OCI-LY1 (cell line): ENCODE results near the gene ACY1.

Experiments
- H2AFZ ChIP-seq: fragments of 200-600 bp; sonication (generic), shearing (Covaris generic); 2 replicates; pipeline ENCODE4 v1.6.0; 2014; ENCODE audit warnings: antibody characterized with exemption, mild to moderate bottlenecking, low read length
- H3F3A ChIP-seq: fragments of 200-600 bp; sonication (generic), shearing (Covaris generic); 2 replicates; pipeline ENCODE4 v1.6.0; 2014; ENCODE audit warnings: mild to moderate bottlenecking, antibody characterized with exemption, low read length, moderate library complexity; ENCODE audit not compliant: insufficient read depth
- H3K27ac ChIP-seq: fragments of 200-600 bp; sonication (generic); 2 replicates; pipeline ENCODE4 v1.5.1; 2014; ENCODE audit warnings: low read length, mixed run types, mild to moderate bottlenecking, low read depth; ENCODE audit not compliant: poor library complexity, severe bottlenecking
- H3K27me3 ChIP-seq: fragments of 200-600 bp; sonication (generic); 2 replicates; pipeline ENCODE4 v1.6.0; 2014; ENCODE audit warnings: antibody characterized with exemption, mild to moderate bottlenecking, low read length, moderate library complexity; ENCODE audit not compliant: insufficient read depth
- H3K36me3 ChIP-seq: fragments of 200-600 bp; sonication (generic); 2 replicates; pipeline ENCODE4 v1.6.1; 2014; ENCODE audit warnings: mild to moderate bottlenecking, antibody characterized with exemption, low read length, moderate library complexity, mixed read lengths; ENCODE audit not compliant: insufficient read depth
- H3K4me1 ChIP-seq: fragments of 200-600 bp; sonication (generic); 2 replicates; pipeline ENCODE4 v1.5.1; 2014; ENCODE audit warnings: mild to moderate bottlenecking, low read length, moderate library complexity; ENCODE audit not compliant: insufficient read depth, severe bottlenecking
- H3K4me2 ChIP-seq: fragments of 200-600 bp; sonication (generic), shearing (Covaris generic); 2 replicates; pipeline ENCODE4 v1.6.1; 2014; ENCODE audit warnings: low read length
- H3K4me3 ChIP-seq: fragments of 200-600 bp; sonication (generic); 2 replicates; pipeline ENCODE4 v1.5.1; 2014; ENCODE audit warnings: low read length, low read depth, mild to moderate bottlenecking, mixed read lengths; ENCODE audit not compliant: poor library complexity, severe bottlenecking
- H3K79me2 ChIP-seq: fragments of 200-600 bp; shearing (Covaris generic); 2 replicates; pipeline ENCODE4 v1.6.1; 2016; ENCODE audit warnings: mixed run types, low read length, mixed read lengths; ENCODE audit not compliant: insufficient read depth
- H3K9ac ChIP-seq: fragments of 200-600 bp; sonication (generic), shearing (Covaris generic); 2 replicates; pipeline ENCODE4 v1.6.1; 2014; ENCODE audit warnings: mild to moderate bottlenecking, low read length, mixed read lengths
- H3K9me2 ChIP-seq: fragments of 200-600 bp; sonication (generic), shearing (Covaris generic); 2 replicates; pipeline ENCODE4 v1.6.1; 2014; ENCODE audit warnings: low read depth, mild to moderate bottlenecking, low read length, mixed read lengths
- H3K9me3 ChIP-seq: fragments of 200-600 bp; shearing (Covaris generic); 2 replicates; pipeline ENCODE4 v1.6.1; 2014; ENCODE audit warnings: low read length, mixed read lengths
- H4K20me1 ChIP-seq: fragments of 200-600 bp; sonication (generic), shearing (Covaris generic); 2 replicates; pipeline ENCODE4 v1.6.0; 2016; ENCODE audit warnings: mild to moderate bottlenecking, low read length; ENCODE audit not compliant: insufficient read depth
- CTCF ChIP-seq: fragments of 200-600 bp; sonication (generic), shearing (Covaris generic); IDR thresholded peaks from 2 replicates; pipeline ENCODE4 v1.5.1; 2017; ENCODE audit warnings: mild to moderate bottlenecking, antibody characterized with exemption, low read length, moderate library complexity, mixed read lengths
- EZH2 ChIP-seq: fragments of 200-600 bp; sonication (generic), shearing (Covaris generic); IDR thresholded peaks from 2 replicates; pipeline ENCODE4 v1.8.0; 2017; ENCODE audit warnings: borderline replicate concordance, mixed run types, mild to moderate bottlenecking, antibody characterized with exemption, low read length, moderate library complexity, mixed read lengths

ACY1 gene

GRCh38 chr3:52013802-52014598 lies 30.7 kb downstream of the ACY1 start:
- Histone ChIP-seq H4K20me1 (no peaks in the 10 kb centered on the region), H3K27me3 (no peaks in the 10 kb centered on the region; the same call in 1 of the 2 replicates), H3F3A (no peaks in the 10 kb centered on the region), H3K9ac (no peak overlapping the region), H3K27ac (no peak overlapping the region), H3K36me3 (no peaks in the 10 kb centered on the region), H3K4me2 (no peak overlapping the region), H3K79me2 (no peaks in the 10 kb centered on the region), H3K9me2 (no peaks in the 10 kb centered on the region), H3K4me3 (no peak overlapping the region), H2AFZ (no peak overlapping the region), H3K9me3 (no peaks in the 10 kb centered on the region), H3K4me1 (no peaks in the 10 kb centered on the region)
- TF ChIP-seq EZH2 (no peak), CTCF (no peak)

- Histone ChIP-seq H3K9me3 (no peaks in the 10 kb centered on the region), H3K79me2 (no peaks in the 10 kb centered on the region), H3K27ac (no peak overlapping the region), H3K4me3 (no peak overlapping the region), H3K36me3 (no peaks in the 10 kb centered on the region), H3K4me1 (no peaks in the 10 kb centered on the region), H3F3A (no peaks in the 10 kb centered on the region), H3K27me3 (no peaks in the 10 kb centered on the region; the same call in 1 of the 2 replicates), H3K9ac (no peak overlapping the region), H3K9me2 (no peaks in the 10 kb centered on the region), H4K20me1 (no peaks in the 10 kb centered on the region), H3K4me2 (no peak overlapping the region), H2AFZ (no peak overlapping the region)
- no peak; the same call in 1 of the 2 replicates for TF ChIP-seq CTCF
- no peak for TF ChIP-seq EZH2
Observed at GRCh38 chr3:52014613-52015012, 31.3 kb downstream of the ACY1 start.

GRCh38 chr3:52015438-52016228 lies 32.3 kb downstream of the ACY1 start:
- H3K4me2 ChIP-seq = no peak overlapping the region
- no peaks in the 10 kb centered on the region for H3K36me3 ChIP-seq
- H3K27ac ChIP-seq = no peak overlapping the region
- no peaks in the 10 kb centered on the region for H3K9me2 ChIP-seq
- no peaks in the 10 kb centered on the region for H3F3A ChIP-seq
- no peaks in the 10 kb centered on the region for H3K9me3 ChIP-seq
- H3K79me2 ChIP-seq = no peaks in the 10 kb centered on the region
- no peak overlapping the region for H3K9ac ChIP-seq
- no peak overlapping the region for H2AFZ ChIP-seq
- H4K20me1 ChIP-seq = no peaks in the 10 kb centered on the region
- H3K4me1 ChIP-seq = no peaks in the 10 kb centered on the region
- H3K27me3 ChIP-seq = no peaks in the 10 kb centered on the region; the same call in 1 of the 2 replicates
- no peak overlapping the region for H3K4me3 ChIP-seq
- no peak for TF ChIP-seq CTCF
- no peak for TF ChIP-seq EZH2
